Mononuclear cell (primary cell): ENCODE data around the gene AGR3. TPM values are rescaled to one million over a fixed set of nuclear protein-coding genes. Genes with fewer than 3 reads are reported as not detected.

Experiments
- H3K27me3 ChIP-seq: 2 replicates; pipeline ENCODE4 v1.6.0; 2011; ENCODE audit warnings: low read length, control low read depth; ENCODE audit not compliant: insufficient read depth
- H3K4me1 ChIP-seq: 2 replicates; pipeline ENCODE4 v1.5.1; 2011; ENCODE audit warnings: mild to moderate bottlenecking, low read length, control low read depth; ENCODE audit not compliant: insufficient read depth
- H3K4me3 ChIP-seq: 2 replicates; pipeline ENCODE4 v1.5.1; 2011; ENCODE audit warnings: mild to moderate bottlenecking, low read length, moderate library complexity
- H3K9me3 ChIP-seq: 2 replicates; pipeline ENCODE4 v1.5.1; 2011; ENCODE audit warnings: low read depth, mild to moderate bottlenecking, control low read depth, low read length
- total RNA-seq: library from RNA; depleted of rRNA; stranded (reverse); fragments of >200 nt; gene quantifications from one replicate; pipeline ENCODE4 v1.2.3, GENCODE V29; 2012

The AGR3 gene
- total RNA-seq, 1 donor, result not detected

- Histone ChIP-seq H3K4me3 (no peak overlapping the region), H3K27me3 (no peaks in the 10 kb centered on the region), H3K4me1 (no peaks in the 10 kb centered on the region), H3K9me3 (peaks cover 6% of the 10 kb centered on the region)
These were observed 55.7 kb downstream of the AGR3 start for GRCh38 chr7:16826060-16826459.

DNA sequence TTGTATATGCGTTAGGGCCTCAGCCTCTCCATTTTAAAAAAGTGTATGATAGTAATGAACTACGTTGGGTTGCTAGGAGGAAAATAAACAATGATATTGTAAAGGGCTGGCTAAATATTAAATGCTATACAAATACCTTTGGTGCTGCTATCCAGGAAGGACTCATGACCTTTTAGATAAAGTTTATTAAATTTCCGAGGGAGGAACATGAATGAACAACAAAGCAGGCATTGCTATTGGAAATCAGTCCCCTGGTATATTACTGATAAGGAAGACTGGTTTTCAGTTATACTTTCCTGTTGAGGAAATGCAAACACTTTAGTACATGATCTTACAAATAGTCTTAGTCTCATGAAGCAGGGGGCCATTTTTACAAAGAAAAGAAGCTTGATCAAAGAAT lies 59.8 kb downstream of the AGR3 start:
- Histone ChIP-seq H3K9me3 (no peaks in the 10 kb centered on the region), H3K27me3 (no peaks in the 10 kb centered on the region), H3K4me3 (no peak overlapping the region), H3K4me1 (no peaks in the 10 kb centered on the region)

GRCh38 chr7:16818732-16819131 lies 63.1 kb downstream of the AGR3 start:
- Histone ChIP-seq H3K4me3 (no peak overlapping the region), H3K9me3 (no peaks in the 10 kb centered on the region), H3K4me1 (peaks cover 14% of the 10 kb centered on the region), H3K27me3 (no peaks in the 10 kb centered on the region)

DNA sequence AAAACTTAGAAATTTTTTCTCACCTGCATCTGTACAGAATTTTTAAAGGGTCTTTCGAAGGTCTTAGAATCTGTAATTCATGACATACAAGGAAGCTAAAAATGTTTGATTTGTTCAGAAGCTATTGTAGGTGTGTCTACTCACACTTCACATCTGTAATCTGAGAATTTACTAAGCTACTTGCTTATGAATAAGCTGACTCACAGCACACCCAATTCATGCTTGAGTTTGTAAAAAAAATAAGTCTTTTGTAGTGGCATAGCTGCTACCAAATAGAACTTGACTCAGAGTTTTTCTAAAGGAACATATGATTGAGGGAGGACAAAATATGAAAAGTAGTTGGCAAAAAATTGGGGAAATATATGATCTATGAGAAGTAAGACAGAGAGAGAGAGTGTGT lies 64.2 kb downstream of the AGR3 start:
- H3K4me1 ChIP-seq, result peaks cover 14% of the 10 kb centered on the region
- no peaks in the 10 kb centered on the region for H3K9me3 ChIP-seq
- no peaks in the 10 kb centered on the region for H3K27me3 ChIP-seq
- no peak overlapping the region for H3K4me3 ChIP-seq

GRCh38 chr7:16816824-16817223 lies 65.0 kb downstream of the AGR3 start:
- H3K9me3 ChIP-seq, result no peaks in the 10 kb centered on the region
- H3K27me3 ChIP-seq, result no peaks in the 10 kb centered on the region
- H3K4me3 ChIP-seq, result no peak overlapping the region
- H3K4me1 ChIP-seq, result peaks cover 14% of the 10 kb centered on the region

- no peaks in the 10 kb centered on the region for H3K27me3 ChIP-seq
- no peaks in the 10 kb centered on the region for H3K9me3 ChIP-seq
- peaks cover 14% of the 10 kb centered on the region for H3K4me1 ChIP-seq
- H3K4me3 ChIP-seq, result no peak overlapping the region
These were observed 66.8 kb downstream of the AGR3 start for GRCh38 chr7:16815001-16815400.

GRCh38 chr7:16813232-16813616 lies 68.6 kb downstream of the AGR3 start:
- no peak overlapping the region for H3K4me3 ChIP-seq
- no peaks in the 10 kb centered on the region for H3K27me3 ChIP-seq
- H3K9me3 ChIP-seq, result no peaks in the 10 kb centered on the region
- peaks cover 14% of the 10 kb centered on the region for H3K4me1 ChIP-seq

DNA sequence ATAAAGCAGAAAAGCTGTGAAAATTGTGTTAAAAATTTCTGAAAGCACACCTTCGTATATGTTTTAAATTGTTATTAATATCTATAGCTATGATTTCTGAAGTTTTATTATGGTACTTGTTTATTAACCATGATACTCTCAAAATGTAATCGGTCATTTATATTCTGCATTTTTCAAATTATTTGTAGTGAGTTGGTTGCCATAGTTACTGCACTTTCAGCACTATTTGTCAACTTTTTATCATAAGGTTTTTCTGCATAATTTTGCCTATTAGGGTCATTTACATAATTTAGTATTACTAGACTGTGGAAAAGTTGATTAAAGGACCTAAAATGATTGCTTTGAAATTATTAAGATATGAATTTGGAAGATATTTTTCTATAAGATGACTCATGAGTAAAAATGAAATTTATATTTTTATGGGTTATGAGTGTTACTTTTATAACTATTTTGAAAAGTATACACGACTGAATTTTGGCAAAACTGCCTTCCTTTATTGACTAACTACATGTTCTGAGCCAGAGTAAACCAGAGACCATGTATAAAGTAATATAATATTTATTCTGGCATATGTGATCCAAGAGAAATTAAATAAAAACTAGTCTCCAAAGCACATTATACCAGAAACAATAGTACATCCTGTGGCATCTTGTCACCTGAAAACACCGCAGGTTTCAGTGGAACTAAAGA lies 69.1 kb downstream of the AGR3 start:
- peaks cover 14% of the 10 kb centered on the region for H3K4me1 ChIP-seq
- H3K27me3 ChIP-seq, result no peaks in the 10 kb centered on the region
- H3K9me3 ChIP-seq, result no peaks in the 10 kb centered on the region
- no peak overlapping the region for H3K4me3 ChIP-seq

GRCh38 chr7:16811551-16811950 lies 70.2 kb downstream of the AGR3 start:
- Histone ChIP-seq H3K9me3 (no peaks in the 10 kb centered on the region), H3K4me3 (no peak overlapping the region), H3K27me3 (no peaks in the 10 kb centered on the region), H3K4me1 (peaks cover 9% of the 10 kb centered on the region)

GRCh38 chr7:16810573-16810972 lies 71.2 kb downstream of the AGR3 start:
- H3K4me3 ChIP-seq, result no peak overlapping the region
- H3K27me3 ChIP-seq, result no peaks in the 10 kb centered on the region
- no peaks in the 10 kb centered on the region for H3K9me3 ChIP-seq
- H3K4me1 ChIP-seq, result no peaks in the 10 kb centered on the region

- Histone ChIP-seq H3K4me3 (no peak overlapping the region), H3K27me3 (no peaks in the 10 kb centered on the region), H3K4me1 (no peaks in the 10 kb centered on the region), H3K9me3 (no peaks in the 10 kb centered on the region)
These were observed 71.7 kb downstream of the AGR3 start for GRCh38 chr7:16810112-16810511.

Other genes starting within 250 kb of the AGR3 start
- gene ANKMY2, start 236.2 kb downstream of the AGR3 start, total RNA-seq, result 6.7 TPM
- gene BZW2, start 235.8 kb downstream of the AGR3 start, total RNA-seq, result 21.3 TPM
- 5.0 TPM for gene TSPAN13, start 128.2 kb downstream of the AGR3 start, total RNA-seq
- gene AGR2, start 77.0 kb downstream of the AGR3 start, total RNA-seq, result not detected